GM12872 (cell line): Measurements from ENCODE around the gene TGFB1I1.

Experiments
- CTCF ChIP-seq: IDR thresholded peaks from 3 replicates; pipeline ENCODE4 v1.5.1; 2011; ENCODE audit warnings: low read depth, mild to moderate bottlenecking, low read length, moderate library complexity; ENCODE audit not compliant: insufficient read depth

Gene TGFB1I1

GRCh38 chr16:31507929-31508705, 36.2 kb downstream of the TGFB1I1 start, which contains the start of gene RUSF1:
Gene RUSF1, minus strand, starts transcription at chr16:31508391. Its CDS starts 18 bp downstream, at chr16:31508373.
- TF ChIP-seq CTCF: no peak

DNA sequence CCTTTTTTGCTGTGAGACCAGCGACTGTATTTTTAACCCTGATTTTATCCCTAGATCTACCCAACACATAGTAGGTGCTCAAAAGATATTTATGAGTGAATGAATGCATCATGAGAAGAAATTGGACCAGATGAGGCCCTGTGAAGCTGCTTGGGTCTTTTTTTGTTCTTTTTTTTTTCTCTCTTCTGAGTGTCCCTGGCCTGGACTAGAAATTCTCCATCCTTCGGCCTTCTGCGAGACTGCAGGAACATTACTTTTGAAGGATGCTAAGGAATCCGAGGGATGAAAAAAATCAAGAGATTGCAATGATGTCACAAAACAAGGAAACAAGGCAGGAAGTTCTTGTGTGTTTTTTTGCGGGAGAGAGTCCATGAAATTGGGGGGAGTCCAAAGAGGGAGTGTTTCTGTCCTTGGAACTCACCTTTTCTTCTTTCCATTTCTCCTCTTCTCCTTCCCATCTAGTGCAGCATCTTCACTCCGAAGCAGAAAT, 36.8 kb downstream of the TGFB1I1 start:
- no peak for TF ChIP-seq CTCF

- TF ChIP-seq CTCF: no peak
These were observed 41.2 kb downstream of the TGFB1I1 start for GRCh38 chr16:31513126-31513525.

- TF ChIP-seq CTCF: no peak
These were observed 41.9 kb downstream of the TGFB1I1 start for GRCh38 chr16:31513884-31514283.

DNA sequence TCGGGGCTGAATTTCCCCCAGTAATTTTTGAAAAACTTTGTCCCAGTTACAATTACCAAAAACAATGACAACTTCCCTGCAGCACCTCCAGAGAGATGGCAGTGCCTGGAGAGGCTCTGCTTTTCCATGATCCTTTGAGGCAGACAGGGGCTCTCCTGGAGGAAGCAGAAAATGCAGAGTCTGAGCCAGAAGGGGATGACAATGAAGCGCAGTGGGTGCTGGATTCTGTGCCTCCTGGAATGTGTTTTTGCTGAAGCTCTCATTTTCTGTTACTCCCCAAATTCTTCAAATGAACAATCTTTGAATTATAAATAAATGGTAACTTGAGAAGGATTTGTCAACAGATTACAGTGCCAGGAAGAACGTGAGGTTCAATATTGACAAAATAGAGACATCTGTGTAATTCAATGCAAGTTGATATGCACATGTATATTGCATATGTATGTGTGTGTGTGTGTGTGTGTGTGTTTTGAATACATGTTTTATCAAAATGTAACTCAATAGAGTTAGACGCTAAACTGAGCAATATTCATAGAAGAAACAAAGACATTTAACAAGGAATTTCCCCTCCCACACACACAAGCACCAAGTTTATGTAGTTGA, 45.9 kb downstream of the TGFB1I1 start:
- no peak for TF ChIP-seq CTCF

- TF ChIP-seq CTCF: no peak
These were observed 47.9 kb downstream of the TGFB1I1 start for GRCh38 chr16:31519759-31520431.

GRCh38 chr16:31521368-31521767, 49.4 kb downstream of the TGFB1I1 start:
- no peak for TF ChIP-seq CTCF
